A549 (cell line): ENCODE measurements around the gene CEP290. TPM values are rescaled to one million over a fixed set of nuclear protein-coding genes. Genes with fewer than 3 reads are reported as not detected.

Experiments used
- ATAC-seq, 2 experiments: fragments of 200-7000 bp in 1 of 2; fragments of >200 bp in 1 of 2; cut with Nextera tagmentation in 1 of 2; cut with Tn5 transposase in 1 of 2; 3 replicates each; pipeline versions ENCODE4 v1.8.0 to v1.9.1; 2018 to 2020; ENCODE audit warnings: mild to moderate bottlenecking in 1 of 2, moderate library complexity in 1 of 2
- CTCF ChIA-PET: fragments of 300-600 bp; sonication (Branson Sonifier 250); formaldehyde crosslinking; extraction: SDS; loops from one replicate; lab custom pipeline; 2021; ENCODE audit warnings: antibody characterized with exemption, inconsistent platforms; lab: Yijun Ruan, JAX
- POLR2A ChIA-PET: fragments of 350-600 bp; formaldehyde crosslinking; extraction: SDS; loops from one replicate; lab custom pipeline; 2021; ENCODE audit warnings: antibody characterized with exemption, inconsistent platforms; lab: Yijun Ruan, JAX
- DNase-seq, 2 experiments: peaks; one replicate each; pipeline versions ENCODE4 v3.0.0 to v3.0.0-alpha.2; 2011 to 2016; ENCODE audit warnings: low read depth in 1 of 2, low spot score in 1 of 2
- FAIRE-seq: peaks from 2 replicates; lab custom pipeline; 2011; peaks lifted over from hg19 to GRCh38; lab: Jason Lieb, UNC
- H3K27ac ChIP-seq, 2 experiments: fragments of >200 bp; sonication (Bioruptor Twin); formaldehyde crosslinking; 3 replicates each; pipeline ENCODE4 v1.5.1; 2016 to 2017
- H3K4me1 ChIP-seq: fragments of >200 bp; sonication (Bioruptor Twin); formaldehyde crosslinking; 3 replicates; pipeline ENCODE4 v1.6.1; 2016
- H3K4me2 ChIP-seq: fragments of >200 bp; sonication (Bioruptor Twin); formaldehyde crosslinking; 3 replicates; pipeline ENCODE4 v1.6.1; 2016
- H3K4me3 ChIP-seq: fragments of >200 bp; sonication (Bioruptor Twin); formaldehyde crosslinking; 3 replicates; pipeline ENCODE4 v1.5.1; 2016
- H3K9me3 ChIP-seq: fragments of >200 bp; sonication (Bioruptor Twin); formaldehyde crosslinking; 3 replicates; pipeline ENCODE4 v1.6.1; 2016
- BCL3 ChIP-seq: fragments of >200 bp; sonication (Bioruptor Twin); formaldehyde crosslinking; IDR thresholded peaks from 3 replicates; pipeline ENCODE4 v1.6.1; 2016
- BHLHE40 ChIP-seq: IDR thresholded peaks from 2 replicates; pipeline ENCODE4 v1.6.1; 2012; ENCODE audit warnings: low read depth, low read length, inconsistent platforms
- CBX8 ChIP-seq: fragments of 200-600 bp; sonication (generic); IDR thresholded peaks from 2 replicates; pipeline ENCODE4 v1.6.1; 2016
- CEBPB ChIP-seq, 2 experiments: fragments of >200 bp in 1 of 2; sonication (Bioruptor Twin) in 1 of 2; formaldehyde crosslinking in 1 of 2; IDR thresholded peaks; 2 replicates each; pipeline ENCODE4 v1.6.1; 2012 to 2016
- E2F6 ChIP-seq: IDR thresholded peaks from 2 replicates; pipeline ENCODE4 v1.6.1; 2012; ENCODE audit warnings: low read depth, borderline replicate concordance
- EHF ChIP-seq: fragments of 250-450 bp; sonication (Bioruptor Pico); IDR thresholded peaks from 2 replicates; pipeline ENCODE4 v1.5.0; 2020; ENCODE audit warnings: mild to moderate bottlenecking
- EHMT2 ChIP-seq: fragments of 200-600 bp; sonication (generic); IDR thresholded peaks from 2 replicates; pipeline ENCODE4 v1.6.1; 2016; ENCODE audit warnings: antibody characterized with exemption, low read depth, mild to moderate bottlenecking, moderate library complexity
- EP300 ChIP-seq, 2 experiments: fragments of >200 bp; sonication (Bioruptor Twin); formaldehyde crosslinking; IDR thresholded peaks; 2 replicates in 1 of 2; 3 replicates in 1 of 2; pipeline ENCODE4 v1.6.1; 2016 to 2017
- JUN ChIP-seq, 2 experiments: fragments of >200 bp; sonication (Bioruptor Twin); formaldehyde crosslinking; IDR thresholded peaks; 2 replicates in 1 of 2; 3 replicates in 1 of 2; pipeline ENCODE4 v1.6.1; 2016 to 2017
- KDM5A ChIP-seq: fragments of 200-600 bp; sonication (generic); IDR thresholded peaks from 2 replicates; pipeline ENCODE4 v1.6.1; 2016; ENCODE audit warnings: antibody characterized with exemption, mild to moderate bottlenecking
- MAFK ChIP-seq: fragments of 450-650 bp; IDR thresholded peaks from 2 replicates; pipeline ENCODE4 v1.6.1; 2014; ENCODE audit not compliant: partially characterized antibody
- MAZ ChIP-seq: fragments of 150-350 bp; IDR thresholded peaks from 2 replicates; pipeline ENCODE4 v1.6.1; 2014; ENCODE audit warnings: antibody characterized with exemption, low read depth, low read length, borderline replicate concordance
- MYC ChIP-seq: IDR thresholded peaks from 2 replicates; pipeline ENCODE4 v1.6.1; 2012; ENCODE audit warnings: mild to moderate bottlenecking, inconsistent platforms, low read length, improper control_type of control experiment, borderline replicate concordance
- NFE2L2 ChIP-seq: fragments of 150-350 bp; conservative IDR thresholded peaks from 2 replicates; pipeline ENCODE4 v1.6.1; 2014; ENCODE audit warnings: low read length
- NPAS2 ChIP-seq: fragments of 250-450 bp; sonication (Bioruptor Pico); IDR thresholded peaks from 2 replicates; pipeline ENCODE4 v1.8.0; 2022; ENCODE audit warnings: mild to moderate bottlenecking, moderate library complexity, borderline replicate concordance
- PHF8 ChIP-seq: fragments of 200-600 bp; sonication (generic); IDR thresholded peaks from 2 replicates; pipeline ENCODE4 v1.6.1; 2016; ENCODE audit warnings: low read depth, mild to moderate bottlenecking, antibody characterized with exemption, moderate library complexity, borderline replicate concordance
- POLR2A ChIP-seq: IDR thresholded peaks from 2 replicates; pipeline ENCODE4 v1.6.1; 2012; ENCODE audit warnings: mild to moderate bottlenecking, low read length
- POLR2AphosphoS2 ChIP-seq: conservative IDR thresholded peaks from 2 replicates; pipeline ENCODE4 v1.6.1; 2012; ENCODE audit warnings: low read length, improper control_type of control experiment, inconsistent platforms
- RAD21 ChIP-seq, 2 experiments: fragments of >200 bp in 1 of 2; sonication (Bioruptor Twin) in 1 of 2; formaldehyde crosslinking in 1 of 2; IDR thresholded peaks in 1 of 2; conservative IDR thresholded peaks in 1 of 2; 2 replicates in 1 of 2; 3 replicates in 1 of 2; pipeline ENCODE4 v1.6.1; 2012 to 2018; ENCODE audit warnings: inconsistent platforms in 1 of 2
- RNF2 ChIP-seq: fragments of 200-600 bp; sonication (generic); IDR thresholded peaks from 2 replicates; pipeline ENCODE4 v1.6.1; 2016; ENCODE audit warnings: low read depth, mild to moderate bottlenecking, antibody characterized with exemption, moderate library complexity, borderline replicate concordance
- TP53 ChIP-seq: fragments of 250-450 bp; sonication (Bioruptor Pico); IDR thresholded peaks from 2 replicates; pipeline ENCODE4 v1.5.0; 2021; ENCODE audit warnings: mild to moderate bottlenecking, moderate library complexity
- ZC3H11A ChIP-seq: fragments of 450-650 bp; IDR thresholded peaks from 2 replicates; pipeline ENCODE4 v1.6.1; 2014; ENCODE audit warnings: antibody characterized with exemption, mild to moderate bottlenecking
- WGBS: methylation state at CpG from one replicate; pipeline ENCODE4 v1.1.6; 2017; ENCODE audit errors: missing lambda C conversion rate; 5-methylcytosine and 5-hydroxymethylcytosine counted together
- polyA minus RNA-seq: library from RNA; depleted of rRNA, polyadenylated mRNA; stranded (reverse); fragments of >200 nt; gene quantifications from 2 replicates; pipeline ENCODE4 v1.2.3, GENCODE V29; 2011; rRNA and poly(A)+ RNA removed
- polyA plus RNA-seq, 4 experiments: library from polyadenylated mRNA; depleted of rRNA in 3 of 4; stranded (reverse); fragments of >200 nt; fragmentation: RNase III in 1 of 4; extraction: RNeasy Plus Mini Kit Qiagen cat#74134 plus additional on column Dnase treatment in 1 of 4; gene quantifications; 2 replicates in 3 of 4; 3 replicates in 1 of 4; pipeline ENCODE4 v1.2.3, GENCODE V29; 2011 to 2017
- TF ChIP-seq, protein P1 (sequence below): IDR thresholded peaks from 2 replicates; pipeline ENCODE4 v1.6.1; 2012
- TF ChIP-seq, protein P2 (sequence below): fragments of 150-350 bp; IDR thresholded peaks from 2 replicates; pipeline ENCODE4 v1.6.1; 2014; ENCODE audit warnings: low read depth, mild to moderate bottlenecking, low read length
- TF ChIP-seq, protein P3 (sequence below): IDR thresholded peaks from 2 replicates; pipeline ENCODE4 v1.6.1; 2012

CEP290 gene
- polyA plus RNA-seq (2011; rRNA removed): 12.4 and 23.1 TPM in 2 replicates
- 6.8 and 8.1 TPM in 2 replicates for polyA plus RNA-seq (2012; cell fraction: cytosol; rRNA removed)
- 3.8 and 4.9 TPM in 2 replicates for polyA plus RNA-seq (2012; cell fraction: nucleus; rRNA removed)
- polyA plus RNA-seq (2017; fragmentation: RNase III; extraction: RNeasy Plus Mini Kit Qiagen cat#74134 plus additional on column Dnase treatment): 6.7 to 7.9 TPM (median 6.8 TPM) in 3 replicates
- polyA minus RNA-seq: 6.1 and 7.7 TPM in 2 replicates

DNA sequence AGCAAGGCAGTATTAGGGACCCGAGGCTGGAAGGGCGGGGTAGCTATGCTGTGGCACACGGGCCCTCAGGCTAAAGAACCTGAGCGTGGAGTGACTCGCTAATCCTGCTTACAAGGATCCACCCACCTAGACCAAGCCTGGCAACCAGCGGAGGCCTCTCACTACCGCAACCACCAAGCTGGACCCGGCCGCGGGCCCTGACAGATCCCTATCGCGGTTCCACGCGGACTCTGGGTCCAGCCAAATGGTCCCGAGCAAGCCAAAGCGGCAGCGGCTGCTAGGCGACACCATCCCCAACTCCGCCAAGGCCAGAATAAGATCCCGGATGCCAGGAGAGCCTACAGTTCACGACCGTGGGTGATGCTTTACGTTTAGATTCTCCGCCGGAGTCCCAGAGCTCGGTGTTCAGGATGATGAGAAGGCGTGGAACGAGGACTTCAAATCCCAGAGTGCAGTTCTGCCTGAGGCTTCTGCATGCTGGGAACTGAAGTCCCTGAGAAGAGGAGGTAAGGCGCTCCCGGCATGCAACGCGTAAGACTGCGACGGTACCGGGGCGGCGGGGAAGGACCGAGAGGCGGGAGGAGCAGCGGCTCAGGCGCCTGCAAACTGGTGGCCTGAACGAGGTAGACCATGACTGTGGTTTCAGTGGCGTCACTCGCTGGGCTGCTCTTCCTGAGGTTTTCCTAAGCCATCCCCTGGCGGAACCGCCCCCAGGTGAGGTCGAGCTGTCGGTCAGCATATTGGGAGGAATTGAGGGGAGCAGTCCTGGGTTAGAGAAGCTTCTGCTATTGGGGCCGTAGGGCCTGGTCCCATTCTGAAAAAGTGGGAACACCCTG is at the start of gene CEP290, which contains the start of gene TMTC3:
Gene CEP290, minus strand, starts transcription at position 315 of the 836 bp plus-strand sequence. CDS start 781 bp downstream, outside the sequence.
Gene TMTC3, plus strand, starts transcription at position 534 of the 836 bp plus-strand sequence. CDS start 6,009 bp downstream, outside the sequence.
- CTCF ChIA-PET: interaction anchor here (0.6 to 1.7 kb wide), 3 partner anchors 12 to 852 kb away, joined by 4 to 6 read pairs (median 4); no protein-coding TSS in a partner anchor
- peak within 1 kb of the TSS; percentile 82 for H3K4me2 ChIP-seq
- peak; percentile 98 to 99 for ATAC-seq
- under 1% methylated on average over 45 of the region's 49 CpGs for WGBS
- POLR2A ChIA-PET: interaction anchor here (0.6 to 1.3 kb wide), 5 partner anchors 12 to 439 kb away, joined by 3 to 4 read pairs (median 3); no protein-coding TSS in a partner anchor
- TF ChIP-seq MYC (peak; percentile 32), MAZ (0 out of 2 replicates have a peak, but pooled peaks have one; percentile 61), POLR2A (peak; percentile 73), CEBPB (IDR thresholded peaks at IDR 0.05) (no peak), E2F6 (peak; percentile 73; the same call in 1 of the 2 replicates), KDM5A (peak; percentile 11; the same call in 1 of the 2 replicates), JUN (IDR thresholded peaks at IDR 0.05) (peak; percentile 73 to 91), PHF8 (peak; percentile 76), EP300 (IDR thresholded peaks at IDR 0.05) (no peak), MAFK (peak; percentile 21)
- TF ChIP-seq, protein P1, sequence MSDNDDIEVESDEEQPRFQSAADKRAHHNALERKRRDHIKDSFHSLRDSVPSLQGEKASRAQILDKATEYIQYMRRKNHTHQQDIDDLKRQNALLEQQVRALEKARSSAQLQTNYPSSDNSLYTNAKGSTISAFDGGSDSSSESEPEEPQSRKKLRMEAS: peak; percentile 79
- TF ChIP-seq, protein P2, sequence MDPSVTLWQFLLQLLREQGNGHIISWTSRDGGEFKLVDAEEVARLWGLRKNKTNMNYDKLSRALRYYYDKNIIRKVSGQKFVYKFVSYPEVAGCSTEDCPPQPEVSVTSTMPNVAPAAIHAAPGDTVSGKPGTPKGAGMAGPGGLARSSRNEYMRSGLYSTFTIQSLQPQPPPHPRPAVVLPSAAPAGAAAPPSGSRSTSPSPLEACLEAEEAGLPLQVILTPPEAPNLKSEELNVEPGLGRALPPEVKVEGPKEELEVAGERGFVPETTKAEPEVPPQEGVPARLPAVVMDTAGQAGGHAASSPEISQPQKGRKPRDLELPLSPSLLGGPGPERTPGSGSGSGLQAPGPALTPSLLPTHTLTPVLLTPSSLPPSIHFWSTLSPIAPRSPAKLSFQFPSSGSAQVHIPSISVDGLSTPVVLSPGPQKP: no peak
- peak within 1 kb of the TSS; percentile 76 for H3K4me3 ChIP-seq
- FAIRE-seq: peak; percentile 98
- H3K4me1 ChIP-seq: peaks cover 28% of the 10 kb centered on the region
- no peaks in the 10 kb centered on the region for H3K9me3 ChIP-seq
- H3K27ac ChIP-seq: peak within 1 kb of the TSS; percentile 78 to 91
- peak; percentile 90 to 100 for DNase-seq

GRCh38 chr12:88188180-88188579 is 46.3 kb upstream of the CEP290 start:
- POLR2A ChIA-PET: no interaction called here
- Histone ChIP-seq H3K4me1 (peaks cover 4% of the 10 kb centered on the region; the same call in 1 of the 3 replicates), H3K4me3 (no peak overlapping the region), H3K9me3 (no peaks in the 10 kb centered on the region), H3K4me2 (no peak overlapping the region), H3K27ac (no peak overlapping the region)
- no peak for ATAC-seq
- no peak for TF ChIP-seq CBX8
- no peak for TF ChIP-seq NPAS2 (CRISPR knock-in tag)
- no peak for TF ChIP-seq RNF2
- TF ChIP-seq ZC3H11A: no peak
- no peak for TF ChIP-seq BCL3
- no peak for TF ChIP-seq RAD21 (conservative IDR thresholded peaks at IDR 0.05 in 1 of 2, IDR thresholded peaks at IDR 0.05 in 1 of 2)
- TF ChIP-seq, protein P3, sequence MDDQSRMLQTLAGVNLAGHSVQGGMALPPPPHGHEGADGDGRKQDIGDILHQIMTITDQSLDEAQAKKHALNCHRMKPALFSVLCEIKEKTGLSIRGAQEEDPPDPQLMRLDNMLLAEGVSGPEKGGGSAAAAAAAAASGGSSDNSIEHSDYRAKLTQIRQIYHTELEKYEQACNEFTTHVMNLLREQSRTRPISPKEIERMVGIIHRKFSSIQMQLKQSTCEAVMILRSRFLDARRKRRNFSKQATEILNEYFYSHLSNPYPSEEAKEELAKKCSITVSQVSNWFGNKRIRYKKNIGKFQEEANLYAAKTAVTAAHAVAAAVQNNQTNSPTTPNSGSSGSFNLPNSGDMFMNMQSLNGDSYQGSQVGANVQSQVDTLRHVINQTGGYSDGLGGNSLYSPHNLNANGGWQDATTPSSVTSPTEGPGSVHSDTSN: no peak
- TF ChIP-seq BHLHE40: no peak
- no peak for TF ChIP-seq NFE2L2
- no peak for TF ChIP-seq EHMT2
- TF ChIP-seq TP53: no peak
- TF ChIP-seq POLR2AphosphoS2: no peak
- TF ChIP-seq MYC: no peak
- TF ChIP-seq EHF (CRISPR knock-in tag): no peak
- FAIRE-seq: no peak
- 38% methylated on average over 1 of the region's 1 CpG for WGBS
- DNase-seq: no peak
- CTCF ChIA-PET: no interaction called here
